OCI-LY7 (cell line): Measurements from ENCODE around the gene SAP130.

Experiments
- EZH2phosphoT487 ChIP-seq: fragments of 200-600 bp; sonication (generic); IDR thresholded peaks from 2 replicates; pipeline ENCODE4 v1.6.1; 2018; ENCODE audit warnings: low read depth, borderline replicate concordance, mild to moderate bottlenecking, mixed run types, antibody characterized with exemption, low read length, moderate library complexity, mixed read lengths
- TF ChIP-seq, protein P1 (sequence below): fragments of 200-600 bp; sonication (generic); conservative IDR thresholded peaks from 2 replicates; pipeline ENCODE4 v1.5.1; 2014; ENCODE audit warnings: mild to moderate bottlenecking, antibody characterized with exemption, low read length, moderate library complexity, mixed read lengths

- TF ChIP-seq, protein P1, sequence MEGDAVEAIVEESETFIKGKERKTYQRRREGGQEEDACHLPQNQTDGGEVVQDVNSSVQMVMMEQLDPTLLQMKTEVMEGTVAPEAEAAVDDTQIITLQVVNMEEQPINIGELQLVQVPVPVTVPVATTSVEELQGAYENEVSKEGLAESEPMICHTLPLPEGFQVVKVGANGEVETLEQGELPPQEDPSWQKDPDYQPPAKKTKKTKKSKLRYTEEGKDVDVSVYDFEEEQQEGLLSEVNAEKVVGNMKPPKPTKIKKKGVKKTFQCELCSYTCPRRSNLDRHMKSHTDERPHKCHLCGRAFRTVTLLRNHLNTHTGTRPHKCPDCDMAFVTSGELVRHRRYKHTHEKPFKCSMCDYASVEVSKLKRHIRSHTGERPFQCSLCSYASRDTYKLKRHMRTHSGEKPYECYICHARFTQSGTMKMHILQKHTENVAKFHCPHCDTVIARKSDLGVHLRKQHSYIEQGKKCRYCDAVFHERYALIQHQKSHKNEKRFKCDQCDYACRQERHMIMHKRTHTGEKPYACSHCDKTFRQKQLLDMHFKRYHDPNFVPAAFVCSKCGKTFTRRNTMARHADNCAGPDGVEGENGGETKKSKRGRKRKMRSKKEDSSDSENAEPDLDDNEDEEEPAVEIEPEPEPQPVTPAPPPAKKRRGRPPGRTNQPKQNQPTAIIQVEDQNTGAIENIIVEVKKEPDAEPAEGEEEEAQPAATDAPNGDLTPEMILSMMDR, result no peak
- TF ChIP-seq EZH2phosphoT487, result no peak
Observed at GRCh38 chr2:128003463-128003862, 24.4 kb downstream of the SAP130 start.
